Progenitor cell of endocrine pancreas (in vitro differentiated cells): ENCODE results near the gene SCAMP1. TPM values are rescaled to one million over a fixed set of nuclear protein-coding genes. Genes with fewer than 3 reads are reported as not detected.

ENCODE experiments used
- DNase-seq: peaks from one replicate; pipeline ENCODE4 v3.0.0; 2021; ENCODE audit warnings: low spot score; ENCODE audit not compliant: unreplicated experiment
- H3K27ac Mint-ChIP-seq: 2 replicates; pipeline ENCODE4 v1.8.0; 2021; ENCODE audit warnings: mild to moderate bottlenecking, moderate library complexity, mixed read lengths
- H3K27me3 Mint-ChIP-seq: 2 replicates; pipeline ENCODE4 v1.8.0; 2021; ENCODE audit warnings: mixed read lengths
- H3K36me3 Mint-ChIP-seq: 2 replicates; pipeline ENCODE4 v1.8.0; 2022; ENCODE audit warnings: mixed read lengths; ENCODE audit not compliant: insufficient read depth
- H3K4me1 Mint-ChIP-seq: 2 replicates; pipeline ENCODE4 v1.8.0; 2021; ENCODE audit warnings: low read depth, mixed read lengths
- H3K4me3 Mint-ChIP-seq: 2 replicates; pipeline ENCODE4 v1.8.0; 2021; ENCODE audit warnings: low read depth, mild to moderate bottlenecking, moderate library complexity, mixed read lengths
- H3K9me3 Mint-ChIP-seq: 2 replicates; pipeline ENCODE4 v1.8.0; 2021; ENCODE audit warnings: low read depth, mixed read lengths
- CTCF ChIP-seq: fragments of 200-600 bp; sonication (generic); IDR thresholded peaks from one replicate; pipeline ENCODE4 v1.5.0; 2021; ENCODE audit warnings: antibody characterized with exemption, mild to moderate bottlenecking; ENCODE audit not compliant: unreplicated experiment
- total RNA-seq: library from RNA; stranded (reverse); gene quantifications from 2 replicates; pipeline ENCODE4 v1.2.1, GENCODE V29; 2021

SCAMP1 gene
- total RNA-seq, 1 donor from 2014 or later, result 43.5 TPM

- Mint-ChIP-seq H3K9me3 (no peaks in the 10 kb centered on the region), H3K27me3 (peaks cover 3% of the 10 kb centered on the region), H3K4me3 (no peak overlapping the region), H3K36me3 (no peaks in the 10 kb centered on the region), H3K4me1 (peaks cover 7% of the 10 kb centered on the region), H3K27ac (no peak overlapping the region)
- TF ChIP-seq CTCF, result no peak
- no peak for DNase-seq
Measured at GRCh38 chr5:78326930-78327329, 33.5 kb upstream of the SCAMP1 start.

- Mint-ChIP-seq H3K4me1 (peaks cover 8% of the 10 kb centered on the region), H3K27me3 (peaks cover 3% of the 10 kb centered on the region), H3K4me3 (no peak overlapping the region), H3K27ac (no peak overlapping the region), H3K9me3 (no peaks in the 10 kb centered on the region), H3K36me3 (no peaks in the 10 kb centered on the region)
- DNase-seq, result no peak
- no peak for TF ChIP-seq CTCF
Measured at GRCh38 chr5:78327761-78328510, 32.5 kb upstream of the SCAMP1 start.

- Mint-ChIP-seq H3K4me1 (peaks cover 8% of the 10 kb centered on the region), H3K36me3 (no peaks in the 10 kb centered on the region), H3K27ac (no peak overlapping the region), H3K4me3 (no peak overlapping the region), H3K9me3 (no peaks in the 10 kb centered on the region), H3K27me3 (peaks cover 3% of the 10 kb centered on the region)
- no peak for TF ChIP-seq CTCF
- no peak for DNase-seq
Measured at GRCh38 chr5:78328585-78329173, 31.7 kb upstream of the SCAMP1 start.

GRCh38 chr5:78331523-78332080 is 28.8 kb upstream of the SCAMP1 start:
- Mint-ChIP-seq H3K4me1 (peaks cover 8% of the 10 kb centered on the region), H3K9me3 (no peaks in the 10 kb centered on the region), H3K36me3 (no peaks in the 10 kb centered on the region), H3K4me3 (no peak overlapping the region), H3K27ac (peak overlapping the region; percentile 76), H3K27me3 (peaks cover 3% of the 10 kb centered on the region)
- no peak for TF ChIP-seq CTCF
- no peak for DNase-seq

GRCh38 chr5:78334811-78335210 is 25.6 kb upstream of the SCAMP1 start:
- TF ChIP-seq CTCF, result no peak
- H3K4me1 Mint-ChIP-seq, result peaks cover 8% of the 10 kb centered on the region
- no peak overlapping the region for H3K4me3 Mint-ChIP-seq
- H3K27me3 Mint-ChIP-seq, result no peaks in the 10 kb centered on the region
- no peak for DNase-seq
- H3K36me3 Mint-ChIP-seq, result peaks cover 2% of the 10 kb centered on the region
- no peak overlapping the region for H3K27ac Mint-ChIP-seq
- H3K9me3 Mint-ChIP-seq, result peaks cover 10% of the 10 kb centered on the region
